T-helper 1 cell (primary cell): Measurements from ENCODE around the gene SRPK2.
"Not testable (repeated sequence)": the region's sequence is repeated elsewhere in the genome, so short reads cannot be mapped to it uniquely, and the experiment has no call there.

ENCODE experiments used
- DNase-seq, 5 donors: peaks; one replicate each; pipeline ENCODE4 v3.0.0-alpha.2; 2012 to 2020

SRPK2 gene

DNA sequence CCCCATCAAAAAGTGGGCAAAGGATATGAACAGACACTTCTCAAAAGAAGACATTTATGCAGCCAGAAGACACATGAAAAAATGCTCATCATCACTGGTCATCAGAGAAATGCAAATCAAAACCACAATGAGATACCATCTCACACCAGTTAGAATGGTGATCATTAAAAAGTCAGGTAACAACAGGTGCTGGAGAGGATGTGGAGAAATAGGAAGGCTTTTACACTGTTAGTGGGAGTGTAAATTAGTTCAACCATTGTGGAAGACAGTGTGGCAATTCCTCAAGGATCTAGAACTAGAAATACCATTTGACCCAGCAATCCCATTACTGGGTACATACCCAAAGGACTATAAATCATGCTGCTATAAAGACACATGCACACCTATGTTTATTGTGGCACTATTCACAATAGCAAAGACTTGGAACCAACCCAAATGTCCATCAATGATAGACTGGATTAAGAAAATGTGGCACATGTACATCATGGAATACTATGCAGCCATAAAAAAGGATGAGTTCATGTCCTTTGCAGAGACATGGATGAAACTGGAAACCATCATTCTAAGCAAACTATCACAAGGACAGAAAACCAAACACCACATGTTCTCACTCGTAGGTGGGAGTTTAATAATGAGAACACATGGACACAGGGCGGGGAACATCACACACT lies 128.4 kb downstream of the SRPK2 start:
- not testable (repeated sequence) for DNase-seq

GRCh38 chr7:105258919-105259318 lies 129.8 kb downstream of the SRPK2 start:
- DNase-seq = not testable (repeated sequence)

DNA sequence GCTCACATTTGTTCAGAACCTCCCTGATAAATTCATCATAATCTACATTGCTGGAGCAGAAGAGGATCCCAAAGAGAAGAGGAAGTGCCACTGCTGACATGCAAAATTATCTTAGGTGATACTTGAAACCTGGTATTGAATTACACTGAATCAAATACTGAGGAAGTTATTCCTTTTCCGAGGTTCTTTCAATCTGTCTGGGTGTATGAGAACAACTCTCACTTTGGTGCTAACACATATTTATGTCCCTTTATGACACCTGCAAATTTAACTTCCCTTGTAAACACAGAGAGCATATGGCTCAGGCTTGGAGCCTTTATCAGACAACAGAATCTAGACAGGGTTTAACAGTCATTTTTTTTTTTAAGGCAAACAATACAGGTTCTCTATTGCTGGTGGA lies 131.4 kb downstream of the SRPK2 start:
- DNase-seq = no peak

DNA sequence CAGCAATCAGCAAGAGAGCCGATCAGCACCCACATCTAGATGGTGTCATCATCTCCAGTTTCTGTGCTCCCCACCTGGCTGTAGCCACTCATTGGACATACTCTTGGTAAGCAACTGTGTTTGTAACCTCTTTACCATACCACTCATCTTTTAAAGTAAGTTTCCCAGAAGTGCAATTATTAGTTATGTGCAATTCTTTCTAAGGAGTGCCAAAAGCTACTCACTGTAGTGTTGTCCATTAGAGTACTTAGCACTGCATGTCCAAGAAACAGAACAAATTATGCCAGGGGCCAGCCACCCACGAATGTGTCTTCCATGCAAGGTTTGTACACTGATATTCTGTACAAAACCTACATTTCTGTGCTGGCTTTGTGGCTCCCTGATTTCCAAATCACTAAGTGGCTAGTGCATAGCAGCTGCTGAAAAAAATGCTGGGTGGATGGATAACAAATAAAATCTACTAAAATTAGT lies 131.9 kb downstream of the SRPK2 start:
- no peak for DNase-seq

- DNase-seq = no peak
These were observed 138.0 kb downstream of the SRPK2 start for GRCh38 chr7:105250706-105251105.

DNA sequence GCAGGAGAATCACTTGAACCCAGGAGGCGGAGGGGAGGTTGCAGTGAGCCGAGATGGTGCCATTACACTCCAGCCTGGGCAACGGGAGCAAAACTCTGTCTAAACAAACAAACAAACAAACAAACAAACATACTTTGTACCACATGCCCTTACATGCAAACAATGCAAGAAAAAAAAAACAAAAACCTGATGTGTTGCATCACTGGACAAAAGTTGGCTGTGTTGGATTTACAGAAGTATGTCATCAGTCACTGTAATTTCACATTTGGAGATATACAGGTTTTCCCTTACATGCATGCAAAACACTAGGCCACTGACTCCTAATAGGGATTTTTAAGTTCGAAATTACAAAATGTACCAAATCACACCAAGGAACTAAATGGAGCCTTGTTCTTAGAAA lies 138.5 kb downstream of the SRPK2 start:
- DNase-seq = no peak

GRCh38 chr7:105249216-105249615 lies 139.5 kb downstream of the SRPK2 start:
- no peak for DNase-seq

- no peak for DNase-seq
These were observed 142.0 kb downstream of the SRPK2 start for GRCh38 chr7:105246679-105247078.

DNA sequence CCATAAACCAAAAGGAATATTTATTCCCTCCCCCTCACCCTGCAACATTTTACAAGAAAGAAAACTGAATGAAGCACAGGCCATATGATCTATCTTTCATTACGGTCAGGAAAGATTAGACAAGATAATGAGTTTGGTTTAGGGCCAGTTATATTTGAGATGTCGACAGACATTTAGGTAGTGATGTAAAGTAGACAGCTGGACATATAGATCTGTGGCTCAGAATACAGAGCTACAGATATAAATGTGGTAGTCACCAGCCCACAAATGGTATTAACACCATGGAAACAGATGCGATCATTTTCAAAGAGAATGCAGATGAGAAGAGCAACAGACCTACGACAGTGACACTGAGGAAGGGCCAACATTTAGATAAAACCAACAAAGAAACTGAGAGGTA lies 142.5 kb downstream of the SRPK2 start:
- DNase-seq = no peak

GRCh38 chr7:105245398-105246114 lies 143.2 kb downstream of the SRPK2 start:
- DNase-seq = no peak

DNA sequence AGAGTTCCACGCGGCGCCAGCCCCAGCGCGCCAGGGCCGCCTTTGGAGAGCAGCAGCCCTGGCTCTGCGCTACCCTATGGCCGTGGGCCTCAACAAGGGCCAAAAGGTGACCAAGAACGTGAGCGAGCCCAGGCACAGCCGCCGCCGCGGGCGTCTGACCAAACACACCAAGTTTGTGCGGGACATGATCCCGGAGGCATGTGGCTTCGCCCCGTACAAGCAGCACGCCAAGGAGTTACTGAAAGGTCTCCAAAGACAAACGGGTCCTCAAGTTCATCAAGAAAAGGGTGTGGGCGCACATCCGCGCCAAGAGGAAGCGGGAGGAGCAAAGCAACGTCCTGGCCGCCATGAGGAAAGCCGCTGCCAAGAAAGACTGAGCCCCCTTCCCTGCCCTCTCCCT lies 144.1 kb downstream of the SRPK2 start:
- no peak for DNase-seq

GRCh38 chr7:105241198-105241597 lies 147.5 kb downstream of the SRPK2 start:
- DNase-seq = no peak

- DNase-seq = no peak
These were observed 150.4 kb downstream of the SRPK2 start for GRCh38 chr7:105238198-105238765.

DNA sequence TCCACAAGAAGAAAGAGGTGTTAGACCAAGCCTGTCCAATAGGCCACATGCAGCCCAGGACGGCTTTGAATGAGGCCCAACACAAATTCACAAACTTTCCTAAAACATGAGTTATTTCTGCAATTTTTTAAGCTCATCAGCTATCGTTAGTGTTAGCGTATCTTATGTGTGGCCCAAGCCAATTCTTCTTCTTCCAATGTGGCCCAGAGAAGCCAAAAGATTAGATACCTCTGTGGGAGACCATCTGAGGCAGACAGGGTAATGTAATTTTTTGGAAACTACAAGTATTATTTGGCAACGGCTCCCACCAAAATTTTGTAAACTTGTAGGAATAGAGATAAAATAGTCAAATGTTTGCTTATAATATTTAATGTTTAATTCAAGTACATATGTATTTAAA lies 153.8 kb downstream of the SRPK2 start:
- DNase-seq = no peak

DNA sequence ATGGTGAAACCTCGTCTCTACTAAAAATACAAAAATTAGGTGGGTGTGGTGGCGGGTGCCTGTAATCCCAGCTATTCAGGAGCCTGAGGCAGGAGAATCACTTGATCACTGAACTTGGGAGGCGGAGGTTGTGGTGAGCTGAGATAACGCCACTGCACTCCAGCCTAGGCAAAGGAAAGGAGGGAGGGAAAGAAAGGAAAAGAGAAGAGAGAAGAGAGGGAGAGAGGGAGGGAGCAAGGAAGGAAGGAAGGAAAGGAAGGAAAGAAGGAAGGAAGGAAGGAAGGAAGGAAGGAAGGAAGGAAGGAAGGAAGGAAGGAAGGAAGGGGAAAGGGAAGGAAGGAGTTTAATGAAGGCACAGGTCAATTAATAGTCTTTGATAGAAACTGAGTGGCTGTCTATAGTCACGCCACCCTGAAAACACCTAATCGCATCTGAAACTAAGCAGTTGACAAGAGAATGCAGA lies 155.9 kb downstream of the SRPK2 start:
- not testable (repeated sequence) for DNase-seq

GRCh38 chr7:105230486-105230885 lies 158.2 kb downstream of the SRPK2 start:
- no peak for DNase-seq

GRCh38 chr7:105229641-105230040 lies 159.1 kb downstream of the SRPK2 start:
- DNase-seq = no peak

DNA sequence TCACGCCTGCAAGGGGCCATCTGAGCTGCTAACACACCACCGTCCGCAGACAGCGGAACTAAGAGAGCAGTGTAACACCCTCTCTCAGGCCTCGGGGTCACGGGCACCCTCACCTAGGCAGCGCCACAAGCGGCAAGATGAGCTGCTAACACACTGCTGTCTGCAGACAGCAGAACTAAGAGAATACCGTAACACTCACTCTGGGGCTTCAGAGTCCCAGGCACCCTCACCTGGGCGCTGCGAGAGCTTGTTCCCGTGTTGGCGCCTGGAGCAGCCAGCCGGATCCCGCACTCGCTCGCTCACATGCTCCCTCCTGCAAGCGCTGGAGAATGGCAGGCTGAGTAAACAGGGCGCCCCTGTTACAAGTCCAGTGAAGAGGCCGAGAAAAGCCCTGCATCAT lies 160.2 kb downstream of the SRPK2 start:
- no peak for DNase-seq

GRCh38 chr7:105227391-105227790 lies 161.3 kb downstream of the SRPK2 start:
- DNase-seq = no peak

- DNase-seq = peak in 1 of 5 donors; percentile 17
These were observed 163.7 kb downstream of the SRPK2 start for GRCh38 chr7:105224884-105225651.

DNA sequence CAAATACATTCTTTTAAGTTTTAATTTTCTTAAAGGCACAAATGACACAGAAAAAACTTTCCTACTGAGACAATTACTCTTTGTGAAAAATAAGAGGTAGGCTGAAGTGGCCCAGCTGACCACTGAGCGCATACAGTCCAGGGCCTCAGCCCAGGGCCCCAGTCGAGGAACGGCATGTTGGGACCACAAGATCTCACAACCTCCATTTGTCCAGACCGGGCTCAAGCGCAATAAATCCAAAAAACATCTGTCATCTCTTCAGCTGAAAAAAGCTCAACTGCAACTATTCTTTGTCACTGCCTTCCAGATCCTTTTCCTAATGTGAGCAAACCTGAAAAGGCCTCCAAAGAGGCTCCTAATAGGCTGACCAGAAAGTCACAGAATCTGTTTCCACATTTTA lies 165.8 kb downstream of the SRPK2 start:
- DNase-seq = no peak

- DNase-seq = no peak
These were observed 169.0 kb downstream of the SRPK2 start for GRCh38 chr7:105219771-105220160.
